ENCODE results near the gene EPAS1.

Gene EPAS1

GRCh38 chr2:46413631-46414030 is 116.4 kb downstream of the EPAS1 start:
- DNase-seq = no peak

- no peak for DNase-seq
Measured at GRCh38 chr2:46414701-46415100, 117.5 kb downstream of the EPAS1 start.

- no peak for DNase-seq
Measured at GRCh38 chr2:46416280-46416679, 119.1 kb downstream of the EPAS1 start.

- no peak for DNase-seq
Measured at GRCh38 chr2:46416739-46417403, 119.7 kb downstream of the EPAS1 start.

GRCh38 chr2:46420945-46421344 is 123.7 kb downstream of the EPAS1 start:
- no peak for DNase-seq

GRCh38 chr2:46421361-46421760 is 124.2 kb downstream of the EPAS1 start:
- DNase-seq = no peak

- no peak for DNase-seq
Measured at GRCh38 chr2:46422717-46423394, 125.6 kb downstream of the EPAS1 start.

GRCh38 chr2:46424937-46425336 is 127.7 kb downstream of the EPAS1 start:
- DNase-seq = no peak

GRCh38 chr2:46428911-46429436 is 131.8 kb downstream of the EPAS1 start:
- no peak for DNase-seq

- no peak for DNase-seq
Measured at GRCh38 chr2:46430413-46430812, 133.2 kb downstream of the EPAS1 start.

- no peak for DNase-seq
Measured at GRCh38 chr2:46430992-46431391, 133.8 kb downstream of the EPAS1 start.

GRCh38 chr2:46431481-46432235 is 134.5 kb downstream of the EPAS1 start:
- DNase-seq = no peak

- DNase-seq = no peak
Measured at GRCh38 chr2:46434851-46435273, 137.7 kb downstream of the EPAS1 start.

GRCh38 chr2:46435353-46435752 is 138.1 kb downstream of the EPAS1 start:
- DNase-seq = no peak

GRCh38 chr2:46435796-46436360 is 138.7 kb downstream of the EPAS1 start:
- no peak for DNase-seq

Data from activated naive CD4-positive, alpha-beta T cell treated with Interleukin-2 at 50 U/mL for 16 hours (primary cell).